H1 (cell line): ENCODE data around the gene ATP6V1G1.

Experiments
- CTCF ChIP-seq, 3 experiments: IDR thresholded peaks; 1 replicate in 2 of 3; 2 replicates in 1 of 3; pipeline versions ENCODE4 v1.5.1 to v1.6.1; 2011; ENCODE audit warnings: low read length in 3 of 3, mild to moderate bottlenecking in 3 of 3, inconsistent platforms in 2 of 3, low read depth in 1 of 3, moderate library complexity in 1 of 3; ENCODE audit not compliant: insufficient read depth in 1 of 3; ENCODE audit errors: control extremely low read depth in 1 of 3
- JUND ChIP-seq: IDR thresholded peaks from 2 replicates; pipeline ENCODE4 v1.6.1; 2011; ENCODE audit warnings: mild to moderate bottlenecking, improper control_type of control experiment, low read length
- MAX ChIP-seq: IDR thresholded peaks from 2 replicates; pipeline ENCODE4 v1.6.1; 2012; ENCODE audit warnings: inconsistent platforms
- POLR2AphosphoS5 ChIP-seq: IDR thresholded peaks from 2 replicates; pipeline ENCODE4 v1.6.1; 2011; ENCODE audit warnings: low read depth, low read length
- SAP30 ChIP-seq: fragments of 300-600 bp; sonication (generic); IDR thresholded peaks from 2 replicates; pipeline ENCODE4 v1.7.1; 2012; ENCODE audit warnings: low read length, moderate library complexity, mild to moderate bottlenecking, inconsistent platforms; ENCODE audit not compliant: insufficient read depth, insufficient replicate concordance

GRCh38 chr9:114565204-114565603 is 22.4 kb upstream of the ATP6V1G1 start:
- TF ChIP-seq CTCF (IDR thresholded peaks at IDR 0.05; ENCODE audit: control extremely low read depth in 1 of 3, insufficient read depth in 1 of 3, low read depth in 1 of 3, low read length in 3 of 3) (no peak), POLR2AphosphoS5 (no peak), JUND (no peak), SAP30 (no peak), MAX (no peak)
